DMS53 treated with DMSO at 0.1 percent for 48 hours (cell line): ENCODE data around the gene FAM171A1.

Experiments
- DNase-seq: peaks from one replicate; lab custom pipeline; 2025; ENCODE audit not compliant: unreplicated experiment; lab: John Stamatoyannopoulos, UW

FAM171A1 gene

DNA sequence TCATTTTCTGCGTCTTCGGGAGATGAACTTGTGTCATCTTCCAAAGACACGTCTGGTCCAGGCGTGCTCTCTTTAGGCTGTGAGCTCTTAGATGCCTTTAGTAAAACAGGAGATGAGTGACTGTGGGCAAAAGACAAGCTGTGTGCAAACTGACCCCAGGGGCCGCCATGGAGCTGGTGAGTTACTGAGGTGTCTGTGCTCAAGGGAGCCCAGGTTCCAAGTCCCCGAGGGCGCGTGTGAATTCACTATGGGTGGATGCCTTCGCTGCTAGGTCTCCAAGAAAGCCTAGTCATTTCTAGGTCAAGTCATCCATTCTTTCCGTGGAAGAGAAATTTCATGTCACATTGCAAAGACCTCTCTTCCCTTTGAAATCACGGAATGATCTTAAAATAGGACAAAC lies 118.7 kb downstream of the FAM171A1 start:
- no peak for DNase-seq

DNA sequence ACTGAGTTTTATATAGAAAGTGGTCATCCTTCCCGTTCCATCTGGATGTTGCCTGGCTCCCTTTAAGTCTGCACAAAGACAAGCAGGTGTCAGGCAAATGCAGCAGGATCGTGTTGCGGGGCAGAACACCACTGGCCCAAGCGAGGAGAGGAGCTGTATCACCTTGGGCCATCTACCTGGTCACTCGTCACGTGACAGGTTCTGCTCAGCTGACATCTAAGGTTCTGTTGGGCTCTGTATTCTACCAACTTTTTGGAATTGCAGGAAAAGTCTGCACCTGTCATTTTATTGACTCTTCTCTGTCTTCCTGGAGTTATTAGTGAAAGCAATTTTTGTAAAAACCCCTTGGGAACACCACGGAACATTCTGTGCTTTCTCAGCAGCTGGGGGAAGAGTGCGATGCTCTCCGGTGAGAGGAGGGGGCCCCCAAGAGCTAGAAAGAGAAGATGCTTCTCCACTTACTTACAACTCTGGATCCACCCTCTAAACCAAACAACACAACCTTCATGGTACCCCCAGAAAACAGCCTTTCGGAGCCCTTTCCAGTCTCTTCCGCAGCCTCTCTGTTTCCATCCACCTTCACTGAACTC lies 119.2 kb downstream of the FAM171A1 start:
- no peak for DNase-seq

DNA sequence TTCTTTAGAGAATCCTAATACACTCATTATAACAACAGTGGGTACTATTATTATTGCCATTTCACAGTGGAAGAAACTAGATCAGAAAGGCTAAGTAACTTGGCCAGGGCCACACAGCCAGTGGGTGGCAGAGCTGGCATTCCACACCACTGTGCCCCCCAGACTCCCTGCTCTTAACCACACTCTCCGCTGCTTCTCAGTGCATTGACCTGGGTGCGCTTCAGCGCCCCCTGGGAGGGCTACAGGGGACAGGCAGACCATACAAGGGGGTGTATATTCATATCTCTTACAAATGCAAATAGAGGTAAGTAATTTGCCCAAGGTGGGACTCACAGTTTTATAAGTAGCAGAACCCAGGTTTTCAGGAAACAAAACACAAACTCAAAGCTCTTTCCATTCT lies 125.6 kb downstream of the FAM171A1 start:
- no peak for DNase-seq

GRCh38 chr10:15244635-15245197 lies 126.4 kb downstream of the FAM171A1 start:
- no peak for DNase-seq

DNA sequence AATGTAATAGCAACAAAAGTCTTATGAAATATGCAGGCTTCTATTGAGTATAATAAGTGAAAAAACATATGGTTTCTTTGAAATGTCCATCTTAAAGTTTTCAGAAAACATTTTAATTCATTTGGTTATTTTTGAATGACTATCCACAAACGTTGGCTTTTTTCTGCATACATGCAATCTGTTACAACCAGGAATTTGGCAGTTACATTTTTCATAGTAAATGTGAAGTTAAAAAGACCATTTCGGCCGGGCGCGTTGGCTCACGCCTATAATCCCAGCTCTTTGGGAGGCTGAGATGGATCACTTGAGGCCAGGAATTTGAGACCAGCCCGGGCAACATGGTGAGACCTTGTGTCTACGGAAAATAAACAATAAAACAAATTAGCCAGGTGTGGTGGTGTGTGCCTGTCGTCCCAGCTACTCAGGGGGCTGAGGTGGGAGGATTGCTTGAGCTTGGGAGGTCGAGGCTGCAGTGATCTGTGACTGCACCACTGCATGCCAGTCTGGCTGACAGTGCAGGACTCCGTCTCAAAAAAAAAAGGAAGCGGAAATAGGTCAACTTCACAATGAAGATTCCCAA lies 128.7 kb downstream of the FAM171A1 start:
- DNase-seq = no peak

- no peak for DNase-seq
These were observed 129.8 kb downstream of the FAM171A1 start for GRCh38 chr10:15241306-15241705.

GRCh38 chr10:15238555-15239335 lies 132.3 kb downstream of the FAM171A1 start:
- no peak for DNase-seq

GRCh38 chr10:15237351-15237750 lies 133.7 kb downstream of the FAM171A1 start:
- DNase-seq = no peak

DNA sequence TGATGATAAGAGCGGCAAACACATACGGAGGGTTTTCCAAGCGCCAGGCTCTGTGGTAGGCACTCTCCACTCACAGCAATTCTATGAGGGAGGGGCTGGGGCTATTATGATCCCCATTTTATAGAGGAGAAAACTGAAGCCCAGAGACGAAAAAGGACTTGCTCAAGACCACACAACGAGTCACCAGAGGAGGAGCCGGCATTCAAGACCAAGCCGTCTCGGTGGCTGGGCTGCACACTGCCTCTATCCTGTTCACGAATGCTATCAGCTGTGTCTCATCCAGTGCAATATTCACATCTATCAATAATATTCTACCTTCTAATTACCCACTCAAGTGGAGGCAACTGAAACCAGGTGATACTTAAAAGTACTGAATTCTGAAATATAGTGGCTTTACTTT lies 134.7 kb downstream of the FAM171A1 start:
- DNase-seq = no peak

DNA sequence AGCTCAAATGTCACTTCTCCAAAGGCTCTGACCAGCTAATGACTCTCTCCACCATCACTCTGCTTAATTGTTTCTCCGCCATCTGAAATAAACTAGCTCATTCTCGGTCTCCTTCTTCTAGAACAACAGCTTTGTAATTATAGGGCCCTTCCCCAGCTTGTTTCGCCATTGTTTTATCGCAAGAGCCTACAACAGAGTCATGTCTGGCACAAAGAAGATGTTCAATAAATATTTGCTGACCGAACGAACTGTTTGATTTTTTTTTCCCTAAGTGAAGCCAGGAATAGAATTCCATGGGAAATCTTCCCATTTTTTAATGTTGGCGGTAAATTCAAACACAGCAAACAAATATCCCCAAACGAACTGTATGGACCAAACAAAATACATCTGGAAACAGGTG lies 138.8 kb downstream of the FAM171A1 start:
- DNase-seq = no peak

- DNase-seq = no peak
These were observed 139.7 kb downstream of the FAM171A1 start for GRCh38 chr10:15231426-15231825.

DNA sequence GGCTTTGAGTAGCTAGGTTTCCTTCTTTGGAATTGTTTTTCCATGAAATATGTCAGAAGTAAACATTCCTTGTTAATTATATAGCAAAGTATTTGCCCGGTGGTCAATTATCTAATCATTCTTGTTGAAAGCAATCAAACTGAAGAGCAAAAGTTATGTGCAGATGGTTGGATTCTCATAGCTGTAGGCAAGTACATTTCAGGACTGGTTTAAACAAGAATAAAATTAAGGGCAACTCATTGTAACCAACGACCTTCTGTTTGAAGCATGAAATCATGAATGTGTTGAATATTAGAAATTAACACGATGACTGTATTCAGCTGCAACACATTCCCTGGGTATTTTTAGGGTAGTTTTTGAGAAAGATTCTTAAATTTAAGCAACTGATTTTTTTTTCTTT lies 140.8 kb downstream of the FAM171A1 start:
- DNase-seq = no peak

- no peak for DNase-seq
These were observed 141.8 kb downstream of the FAM171A1 start for GRCh38 chr10:15229268-15229667.

DNA sequence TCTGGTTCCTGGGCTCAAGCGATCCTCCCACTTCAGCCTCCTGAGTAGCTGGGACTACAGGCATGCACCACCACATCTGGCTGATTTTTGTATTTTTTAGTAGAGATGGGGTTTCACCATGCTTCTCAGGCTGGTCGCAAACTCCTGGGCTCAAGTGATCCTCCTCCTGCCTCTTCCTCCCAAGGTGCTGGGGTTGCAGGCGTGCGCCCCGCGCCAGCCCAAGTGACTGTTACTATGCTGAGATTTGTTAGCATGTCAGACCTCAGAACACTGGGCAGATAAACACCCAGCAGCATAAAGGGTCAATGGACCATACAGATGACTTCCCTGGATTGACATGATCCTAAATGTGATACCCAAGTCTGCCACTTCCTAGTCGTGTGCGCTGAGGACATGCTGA lies 142.7 kb downstream of the FAM171A1 start:
- no peak for DNase-seq

DNA sequence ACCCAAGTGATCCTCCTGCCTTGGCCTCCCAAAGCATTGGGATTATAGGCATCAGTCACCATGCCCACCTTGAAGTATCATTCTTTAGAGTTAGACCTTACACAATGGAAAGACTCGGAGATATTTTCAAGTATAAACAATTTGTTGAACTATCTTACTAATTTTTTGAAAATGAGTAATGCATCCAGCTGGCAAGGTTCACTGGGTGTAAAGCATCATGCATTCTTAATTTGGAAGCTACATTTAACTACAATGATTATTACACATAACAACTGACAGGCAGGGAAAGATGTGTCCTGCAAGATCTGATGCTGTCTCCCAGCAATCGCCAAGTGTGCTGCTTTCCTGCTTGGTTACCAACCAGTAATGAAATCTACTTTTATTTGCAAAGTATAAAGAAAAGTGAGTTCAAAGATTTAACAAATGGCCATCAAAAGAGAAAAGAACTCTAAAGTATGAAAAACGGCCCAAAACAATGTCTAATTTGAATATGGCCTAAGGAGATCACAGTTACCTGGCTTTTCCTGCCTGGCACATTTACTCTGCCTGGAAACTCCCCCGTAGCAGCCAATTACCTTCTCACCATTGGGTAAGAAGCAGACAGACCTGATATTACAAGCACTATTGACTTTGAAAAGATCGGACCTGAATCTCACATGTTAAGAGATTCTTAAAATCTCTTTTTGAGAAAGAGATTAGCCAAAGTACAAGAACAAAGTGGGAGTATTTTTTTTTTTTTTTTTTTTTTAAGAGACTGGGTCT lies 143.3 kb downstream of the FAM171A1 start:
- DNase-seq = no peak

DNA sequence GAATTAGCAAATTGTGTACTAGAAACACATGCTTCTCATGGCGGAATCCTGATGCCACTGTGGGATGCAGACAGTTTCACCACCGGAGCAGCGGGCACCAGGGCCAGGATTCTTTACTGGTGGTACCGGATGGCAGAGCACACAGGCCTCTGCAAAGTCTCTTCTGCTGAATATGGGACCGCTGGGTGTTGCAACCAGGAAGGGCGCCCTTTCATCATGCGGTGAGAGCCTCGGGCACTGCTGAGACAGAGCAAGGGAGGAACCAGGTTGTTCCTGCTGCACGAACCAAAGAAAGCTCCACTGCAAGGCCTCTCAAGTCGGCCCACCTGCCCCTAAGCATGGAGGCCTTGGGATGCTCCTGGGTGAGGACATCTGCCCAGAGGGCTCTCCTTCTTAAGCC lies 145.6 kb downstream of the FAM171A1 start:
- DNase-seq = no peak

DNA sequence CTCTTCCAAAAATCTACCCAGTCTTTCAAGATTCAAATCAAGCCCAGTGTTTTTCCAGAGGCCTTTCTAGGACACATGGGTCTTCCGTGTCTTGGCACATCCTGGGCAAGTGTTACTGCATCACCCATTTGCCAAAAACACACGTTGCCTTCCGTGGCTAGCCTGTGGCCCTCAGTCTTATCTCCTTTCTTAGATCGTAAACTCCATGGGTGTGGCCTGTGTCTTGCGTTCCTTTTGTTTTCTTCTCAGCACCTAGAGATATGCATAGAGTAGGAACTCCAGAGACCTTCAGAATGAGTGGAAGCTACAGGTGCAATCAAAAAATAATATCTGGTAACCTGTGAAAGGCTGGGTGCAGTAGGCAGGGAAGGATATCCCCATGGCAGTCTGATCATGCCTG lies 146.1 kb downstream of the FAM171A1 start:
- no peak for DNase-seq

GRCh38 chr10:15223174-15223573 lies 147.9 kb downstream of the FAM171A1 start:
- no peak for DNase-seq

GRCh38 chr10:15222511-15222910 lies 148.6 kb downstream of the FAM171A1 start:
- DNase-seq = no peak

GRCh38 chr10:15220445-15220844 lies 150.6 kb downstream of the FAM171A1 start:
- DNase-seq = no peak

GRCh38 chr10:15216700-15217099 lies 154.4 kb downstream of the FAM171A1 start:
- DNase-seq = no peak
